ENCODE measurements around the gene FXR1.

FXR1 gene

GRCh38 chr3:180940826-180941225 is 28.4 kb downstream of the FXR1 start:
- no peaks in the 10 kb centered on the region for H3K4me1 ChIP-seq (ENCODE audit: control insufficient read depth, insufficient read depth, low read length)
- H3K9me3 ChIP-seq (ENCODE audit: control insufficient read depth, low read length) = no peaks in the 10 kb centered on the region
- H3K27me3 ChIP-seq (replicated peaks; ENCODE audit: control insufficient read depth, insufficient read depth, low read length) = no peaks in the 10 kb centered on the region
- H3K4me3 ChIP-seq (ENCODE audit: low read length) = no peak overlapping the region
- no peak for DNase-seq (ENCODE audit: low read depth)
- H3K36me3 ChIP-seq (ENCODE audit: control insufficient read depth, insufficient read depth, low read length, severe bottlenecking) = peaks cover 59% of the 10 kb centered on the region
- no peak overlapping the region for H3K9ac ChIP-seq (ENCODE audit: low read length)

GRCh38 chr3:180947761-180948390 is 35.4 kb downstream of the FXR1 start:
- Histone ChIP-seq H3K9me3 (ENCODE audit: control insufficient read depth, low read length) (no peaks in the 10 kb centered on the region), H3K4me1 (ENCODE audit: control insufficient read depth, insufficient read depth, low read length) (no peaks in the 10 kb centered on the region), H3K9ac (ENCODE audit: low read length) (no peak overlapping the region), H3K27me3 (replicated peaks; ENCODE audit: control insufficient read depth, insufficient read depth, low read length) (no peaks in the 10 kb centered on the region), H3K4me3 (ENCODE audit: low read length) (no peak overlapping the region), H3K36me3 (ENCODE audit: control insufficient read depth, insufficient read depth, low read length, severe bottlenecking) (peaks cover 80% of the 10 kb centered on the region)
- DNase-seq (ENCODE audit: low read depth) = no peak

GRCh38 chr3:180959691-180960090 is 47.2 kb downstream of the FXR1 start:
- Histone ChIP-seq H3K9me3 (ENCODE audit: control insufficient read depth, low read length) (no peaks in the 10 kb centered on the region), H3K27me3 (replicated peaks; ENCODE audit: control insufficient read depth, insufficient read depth, low read length) (no peaks in the 10 kb centered on the region), H3K4me1 (ENCODE audit: control insufficient read depth, insufficient read depth, low read length) (no peaks in the 10 kb centered on the region), H3K4me3 (ENCODE audit: low read length) (no peak overlapping the region), H3K36me3 (ENCODE audit: control insufficient read depth, insufficient read depth, low read length, severe bottlenecking) (peaks cover 90% of the 10 kb centered on the region), H3K9ac (ENCODE audit: low read length) (no peak overlapping the region)
- no peak for DNase-seq (ENCODE audit: low read depth)

- Histone ChIP-seq H3K9ac (ENCODE audit: low read length) (no peak overlapping the region), H3K9me3 (ENCODE audit: control insufficient read depth, low read length) (no peaks in the 10 kb centered on the region), H3K36me3 (ENCODE audit: control insufficient read depth, insufficient read depth, low read length, severe bottlenecking) (peaks cover 93% of the 10 kb centered on the region), H3K4me1 (ENCODE audit: control insufficient read depth, insufficient read depth, low read length) (no peaks in the 10 kb centered on the region), H3K27me3 (replicated peaks; ENCODE audit: control insufficient read depth, insufficient read depth, low read length) (no peaks in the 10 kb centered on the region), H3K4me3 (ENCODE audit: low read length) (no peak overlapping the region)
- DNase-seq (ENCODE audit: low read depth) = no peak
These were observed 48.6 kb downstream of the FXR1 start for GRCh38 chr3:180961087-180961486.

GRCh38 chr3:180961552-180961951 is 49.1 kb downstream of the FXR1 start:
- Histone ChIP-seq H3K4me1 (ENCODE audit: control insufficient read depth, insufficient read depth, low read length) (no peaks in the 10 kb centered on the region), H3K9ac (ENCODE audit: low read length) (no peak overlapping the region), H3K4me3 (ENCODE audit: low read length) (no peak overlapping the region), H3K36me3 (ENCODE audit: control insufficient read depth, insufficient read depth, low read length, severe bottlenecking) (peaks cover 93% of the 10 kb centered on the region), H3K27me3 (replicated peaks; ENCODE audit: control insufficient read depth, insufficient read depth, low read length) (no peaks in the 10 kb centered on the region), H3K9me3 (ENCODE audit: control insufficient read depth, low read length) (no peaks in the 10 kb centered on the region)
- no peak for DNase-seq (ENCODE audit: low read depth)

GRCh38 chr3:180962530-180962929 is 50.1 kb downstream of the FXR1 start:
- no peak overlapping the region for H3K4me3 ChIP-seq (ENCODE audit: low read length)
- DNase-seq (ENCODE audit: low read depth) = no peak
- H3K27me3 ChIP-seq (replicated peaks; ENCODE audit: control insufficient read depth, insufficient read depth, low read length) = no peaks in the 10 kb centered on the region
- H3K9me3 ChIP-seq (ENCODE audit: control insufficient read depth, low read length) = no peaks in the 10 kb centered on the region
- no peaks in the 10 kb centered on the region for H3K4me1 ChIP-seq (ENCODE audit: control insufficient read depth, insufficient read depth, low read length)
- H3K36me3 ChIP-seq (ENCODE audit: control insufficient read depth, insufficient read depth, low read length, severe bottlenecking) = peaks cover 93% of the 10 kb centered on the region
- H3K9ac ChIP-seq (ENCODE audit: low read length) = no peak overlapping the region

- peaks cover 91% of the 10 kb centered on the region for H3K36me3 ChIP-seq (ENCODE audit: control insufficient read depth, insufficient read depth, low read length, severe bottlenecking)
- H3K4me1 ChIP-seq (ENCODE audit: control insufficient read depth, insufficient read depth, low read length) = no peaks in the 10 kb centered on the region
- H3K4me3 ChIP-seq (ENCODE audit: low read length) = no peak overlapping the region
- no peak overlapping the region for H3K9ac ChIP-seq (ENCODE audit: low read length)
- H3K9me3 ChIP-seq (ENCODE audit: control insufficient read depth, low read length) = no peaks in the 10 kb centered on the region
- no peaks in the 10 kb centered on the region for H3K27me3 ChIP-seq (replicated peaks; ENCODE audit: control insufficient read depth, insufficient read depth, low read length)
- DNase-seq (ENCODE audit: low read depth) = no peak
These were observed 58.5 kb downstream of the FXR1 start for GRCh38 chr3:180970931-180971330.

GRCh38 chr3:180973543-180973942 is 61.1 kb downstream of the FXR1 start:
- Histone ChIP-seq H3K9ac (ENCODE audit: low read length) (no peak overlapping the region), H3K4me3 (ENCODE audit: low read length) (no peak overlapping the region), H3K9me3 (ENCODE audit: control insufficient read depth, low read length) (no peaks in the 10 kb centered on the region), H3K27me3 (replicated peaks; ENCODE audit: control insufficient read depth, insufficient read depth, low read length) (no peaks in the 10 kb centered on the region), H3K36me3 (ENCODE audit: control insufficient read depth, insufficient read depth, low read length, severe bottlenecking) (peaks cover 90% of the 10 kb centered on the region), H3K4me1 (ENCODE audit: control insufficient read depth, insufficient read depth, low read length) (no peaks in the 10 kb centered on the region)
- DNase-seq (ENCODE audit: low read depth) = no peak

GRCh38 chr3:180974286-180974685 is 61.8 kb downstream of the FXR1 start:
- Histone ChIP-seq H3K4me1 (ENCODE audit: control insufficient read depth, insufficient read depth, low read length) (no peaks in the 10 kb centered on the region), H3K36me3 (ENCODE audit: control insufficient read depth, insufficient read depth, low read length, severe bottlenecking) (peaks cover 87% of the 10 kb centered on the region), H3K4me3 (ENCODE audit: low read length) (no peak overlapping the region), H3K27me3 (replicated peaks; ENCODE audit: control insufficient read depth, insufficient read depth, low read length) (no peaks in the 10 kb centered on the region), H3K9ac (ENCODE audit: low read length) (no peak overlapping the region), H3K9me3 (ENCODE audit: control insufficient read depth, low read length) (no peaks in the 10 kb centered on the region)
- DNase-seq (ENCODE audit: low read depth) = no peak

GRCh38 chr3:180977498-180977897 is 65.0 kb downstream of the FXR1 start:
- Histone ChIP-seq H3K4me3 (ENCODE audit: low read length) (no peak overlapping the region), H3K4me1 (ENCODE audit: control insufficient read depth, insufficient read depth, low read length) (peaks cover 12% of the 10 kb centered on the region), H3K36me3 (ENCODE audit: control insufficient read depth, insufficient read depth, low read length, severe bottlenecking) (peaks cover 69% of the 10 kb centered on the region), H3K27me3 (replicated peaks; ENCODE audit: control insufficient read depth, insufficient read depth, low read length) (no peaks in the 10 kb centered on the region), H3K9ac (ENCODE audit: low read length) (no peak overlapping the region), H3K9me3 (ENCODE audit: control insufficient read depth, low read length) (no peaks in the 10 kb centered on the region)
- DNase-seq (ENCODE audit: low read depth) = no peak

GRCh38 chr3:180979961-180980360 is 67.5 kb downstream of the FXR1 start:
- DNase-seq (ENCODE audit: low read depth) = no peak
- H3K36me3 ChIP-seq (ENCODE audit: control insufficient read depth, insufficient read depth, low read length, severe bottlenecking) = peaks cover 66% of the 10 kb centered on the region
- no peaks in the 10 kb centered on the region for H3K27me3 ChIP-seq (replicated peaks; ENCODE audit: control insufficient read depth, insufficient read depth, low read length)
- peaks cover 19% of the 10 kb centered on the region for H3K4me1 ChIP-seq (ENCODE audit: control insufficient read depth, insufficient read depth, low read length)
- H3K9me3 ChIP-seq (ENCODE audit: control insufficient read depth, low read length) = no peaks in the 10 kb centered on the region
- no peak overlapping the region for H3K9ac ChIP-seq (ENCODE audit: low read length)
- no peak overlapping the region for H3K4me3 ChIP-seq (ENCODE audit: low read length)

GRCh38 chr3:180980611-180981010 is 68.1 kb downstream of the FXR1 start:
- Histone ChIP-seq H3K36me3 (ENCODE audit: control insufficient read depth, insufficient read depth, low read length, severe bottlenecking) (peaks cover 67% of the 10 kb centered on the region), H3K9me3 (ENCODE audit: control insufficient read depth, low read length) (no peaks in the 10 kb centered on the region), H3K4me3 (ENCODE audit: low read length) (no peak overlapping the region), H3K27me3 (replicated peaks; ENCODE audit: control insufficient read depth, insufficient read depth, low read length) (no peaks in the 10 kb centered on the region), H3K9ac (ENCODE audit: low read length) (no peak overlapping the region), H3K4me1 (ENCODE audit: control insufficient read depth, insufficient read depth, low read length) (peaks cover 19% of the 10 kb centered on the region)
- DNase-seq (ENCODE audit: low read depth) = peak; percentile 47
